Measurements from ENCODE around the gene SIT1.

SIT1 gene

GRCh38 chr9:35660966-35661415 lies 10.3 kb upstream of the SIT1 start:
- TF ChIP-seq POLR2A (IDR thresholded peaks at IDR 0.05; ENCODE audit: low read length), result no peak
- no peak for TF ChIP-seq GATA1 (IDR thresholded peaks at IDR 0.05; ENCODE audit: low read depth, low read length)

GRCh38 chr9:35659340-35659739 lies 8.6 kb upstream of the SIT1 start:
- no peak for DNase-seq
- TF ChIP-seq POLR2A (IDR thresholded peaks at IDR 0.05; ENCODE audit: low read length) (no peak), GATA1 (IDR thresholded peaks at IDR 0.05; ENCODE audit: low read depth, low read length) (no peak)

More at GRCh38 chr9:35660966-35661415, 10.3 kb upstream of the SIT1 start:
- DNase-seq, result no peak

GRCh38 chr9:35658968-35659220 lies 8.2 kb upstream of the SIT1 start:
- DNase-seq, result peak; percentile 57 to 62
- TF ChIP-seq GATA1 (IDR thresholded peaks at IDR 0.05; ENCODE audit: low read depth, low read length) (no peak), POLR2A (IDR thresholded peaks at IDR 0.05; ENCODE audit: low read length) (no peak)

- DNase-seq, result peak; percentile 92 to 97
- TF ChIP-seq GATA1 (IDR thresholded peaks at IDR 0.05; ENCODE audit: low read depth, low read length) (no peak), POLR2A (IDR thresholded peaks at IDR 0.05; ENCODE audit: low read length) (peak; percentile 85)
Observed at GRCh38 chr9:35658137-35658967, 7.6 kb upstream of the SIT1 start, which contains the start of gene CCDC107. CCDC107 (plus strand) TSS chr9:35658292; CDS start chr9:35658380, 88 bp downstream.

- DNase-seq, result peak; percentile 95
- TF ChIP-seq POLR2A (IDR thresholded peaks at IDR 0.05; ENCODE audit: low read length) (no peak), GATA1 (IDR thresholded peaks at IDR 0.05; ENCODE audit: low read depth, low read length) (no peak)
Observed at GRCh38 chr9:35657546-35658136, 6.9 kb upstream of the SIT1 start, which contains the start of gene RMRP. RMRP (minus strand) TSS chr9:35658019.

GRCh38 chr9:35656831-35657545 lies 6.3 kb upstream of the SIT1 start:
- no peak for TF ChIP-seq POLR2A (IDR thresholded peaks at IDR 0.05; ENCODE audit: low read length)
- no peak for TF ChIP-seq GATA1 (IDR thresholded peaks at IDR 0.05; ENCODE audit: low read depth, low read length)
- DNase-seq, result peak in 1 of 2 experiments; percentile 72

- TF ChIP-seq GATA1 (IDR thresholded peaks at IDR 0.05; ENCODE audit: low read depth, low read length), result no peak
- TF ChIP-seq POLR2A (IDR thresholded peaks at IDR 0.05; ENCODE audit: low read length), result no peak
- no peak for DNase-seq
Observed at GRCh38 chr9:35656348-35656747, 5.6 kb upstream of the SIT1 start.

- TF ChIP-seq POLR2A (IDR thresholded peaks at IDR 0.05; ENCODE audit: low read length) (no peak), GATA1 (IDR thresholded peaks at IDR 0.05; ENCODE audit: low read depth, low read length) (no peak)
- DNase-seq, result no peak
Observed at GRCh38 chr9:35653611-35654010, 2.9 kb upstream of the SIT1 start.

GRCh38 chr9:35652829-35653209 lies 2.1 kb upstream of the SIT1 start:
- TF ChIP-seq GATA1 (IDR thresholded peaks at IDR 0.05; ENCODE audit: low read depth, low read length) (no peak), POLR2A (IDR thresholded peaks at IDR 0.05; ENCODE audit: low read length) (no peak)
- no peak for DNase-seq

GRCh38 chr9:35651956-35652828 lies 1.5 kb upstream of the SIT1 start:
- peak in 1 of 2 experiments; percentile 27 for DNase-seq
- no peak for TF ChIP-seq GATA1 (IDR thresholded peaks at IDR 0.05; ENCODE audit: low read depth, low read length)
- TF ChIP-seq POLR2A (IDR thresholded peaks at IDR 0.05; ENCODE audit: low read length), result no peak

GRCh38 chr9:35649431-35650340 lies 1.0 kb downstream of the SIT1 start:
- DNase-seq, result no peak

GRCh38 chr9:35646533-35647265 lies 4.0 kb downstream of the SIT1 start:
- peak; percentile 87 to 94 for DNase-seq
- TF ChIP-seq GATA1 (IDR thresholded peaks at IDR 0.05; ENCODE audit: low read depth, low read length), result no peak
- TF ChIP-seq POLR2A (IDR thresholded peaks at IDR 0.05; ENCODE audit: low read length), result peak; percentile 49

More at GRCh38 chr9:35649431-35650340, 1.0 kb downstream of the SIT1 start:
- no peak for TF ChIP-seq GATA1 (IDR thresholded peaks at IDR 0.05; ENCODE audit: low read depth, low read length)
- TF ChIP-seq POLR2A (IDR thresholded peaks at IDR 0.05; ENCODE audit: low read length), result no peak
